ENCODE data around the gene CCNL2. TPM values are rescaled to one million over a fixed set of nuclear protein-coding genes. Genes with fewer than 3 reads are reported as not detected.

Gene CCNL2
- total and polyA plus RNA-seq, 2 of the 13 experiments (the other 11 are each of a cell fraction or from before 2014, with no cell fraction given) = 105 to 340 TPM

DNA sequence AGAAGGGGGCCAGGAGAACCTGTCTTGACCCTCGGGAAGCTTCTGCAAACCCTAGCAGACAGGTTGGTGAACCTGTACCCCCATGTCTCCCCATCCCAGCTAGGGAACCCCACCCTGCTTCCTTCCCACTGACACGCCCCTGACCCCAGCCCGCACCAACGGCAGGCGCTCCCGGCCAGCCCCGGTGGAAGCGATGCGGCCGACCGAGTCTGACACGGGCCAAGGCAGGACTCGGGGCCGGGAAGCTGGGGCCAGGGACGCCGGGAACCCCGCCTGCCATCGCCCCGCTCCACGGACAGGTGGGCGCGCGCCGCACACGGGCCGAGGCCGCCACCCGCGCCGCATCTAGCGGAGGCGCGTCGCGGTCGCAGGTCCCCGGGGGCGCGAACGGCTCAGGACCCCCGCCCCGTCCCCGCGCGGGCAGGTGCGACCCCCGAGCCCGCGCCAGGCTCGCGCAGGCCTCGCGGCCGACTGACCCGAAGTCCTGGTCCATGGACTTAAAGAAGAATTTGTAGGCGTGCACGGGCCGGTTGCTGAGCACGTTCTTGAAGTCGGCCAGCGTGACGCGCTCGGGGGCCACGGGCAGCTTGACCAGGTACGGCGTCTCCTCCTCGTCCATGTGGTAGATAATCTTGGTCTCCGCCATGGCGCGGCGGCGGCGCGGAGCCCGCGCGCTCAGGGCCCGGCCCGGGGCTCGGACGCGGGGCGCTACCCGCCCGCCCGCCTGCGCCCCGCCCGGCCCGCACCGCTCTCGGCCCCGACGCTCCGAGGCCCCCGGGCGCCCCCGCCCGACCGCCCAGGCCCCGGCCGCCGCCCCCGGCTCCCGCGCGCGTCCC lies 50.5 kb downstream of the CCNL2 start (continued):
- TF ChIP-seq, protein P1, sequence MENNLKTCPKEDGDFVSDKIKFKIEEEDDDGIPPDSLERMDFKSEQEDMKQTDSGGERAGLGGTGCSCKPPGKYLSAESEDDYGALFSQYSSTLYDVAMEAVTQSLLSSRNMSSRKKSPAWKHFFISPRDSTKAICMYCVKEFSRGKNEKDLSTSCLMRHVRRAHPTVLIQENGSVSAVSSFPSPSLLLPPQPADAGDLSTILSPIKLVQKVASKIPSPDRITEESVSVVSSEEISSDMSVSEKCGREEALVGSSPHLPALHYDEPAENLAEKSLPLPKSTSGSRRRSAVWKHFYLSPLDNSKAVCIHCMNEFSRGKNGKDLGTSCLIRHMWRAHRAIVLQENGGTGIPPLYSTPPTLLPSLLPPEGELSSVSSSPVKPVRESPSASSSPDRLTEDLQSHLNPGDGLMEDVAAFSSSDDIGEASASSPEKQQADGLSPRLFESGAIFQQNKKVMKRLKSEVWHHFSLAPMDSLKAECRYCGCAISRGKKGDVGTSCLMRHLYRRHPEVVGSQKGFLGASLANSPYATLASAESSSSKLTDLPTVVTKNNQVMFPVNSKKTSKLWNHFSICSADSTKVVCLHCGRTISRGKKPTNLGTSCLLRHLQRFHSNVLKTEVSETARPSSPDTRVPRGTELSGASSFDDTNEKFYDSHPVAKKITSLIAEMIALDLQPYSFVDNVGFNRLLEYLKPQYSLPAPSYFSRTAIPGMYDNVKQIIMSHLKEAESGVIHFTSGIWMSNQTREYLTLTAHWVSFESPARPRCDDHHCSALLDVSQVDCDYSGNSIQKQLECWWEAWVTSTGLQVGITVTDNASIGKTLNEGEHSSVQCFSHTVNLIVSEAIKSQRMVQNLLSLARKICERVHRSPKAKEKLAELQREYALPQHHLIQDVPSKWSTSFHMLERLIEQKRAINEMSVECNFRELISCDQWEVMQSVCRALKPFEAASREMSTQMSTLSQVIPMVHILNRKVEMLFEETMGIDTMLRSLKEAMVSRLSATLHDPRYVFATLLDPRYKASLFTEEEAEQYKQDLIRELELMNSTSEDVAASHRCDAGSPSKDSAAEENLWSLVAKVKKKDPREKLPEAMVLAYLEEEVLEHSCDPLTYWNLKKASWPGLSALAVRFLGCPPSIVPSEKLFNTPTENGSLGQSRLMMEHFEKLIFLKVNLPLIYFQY (CRISPR knock-in tag; IDR thresholded peaks at IDR 0.05; ENCODE audit: borderline replicate concordance) = no peak
- TF ChIP-seq ZNF512 (CRISPR knock-in tag; IDR thresholded peaks at IDR 0.05) (no peak), EEA1 (CRISPR knock-in tag; IDR thresholded peaks at IDR 0.05; ENCODE audit: borderline replicate concordance) (peak; percentile 20; the same call in 1 of the 2 replicates), MTA1 (CRISPR knock-in tag; IDR thresholded peaks at IDR 0.05; ENCODE audit: borderline replicate concordance) (peak; percentile 7; the same call in 1 of the 2 replicates), ZNF354B (CRISPR knock-in tag; IDR thresholded peaks at IDR 0.05) (no peak), ZNF660 (CRISPR knock-in tag; IDR thresholded peaks at IDR 0.05; ENCODE audit: borderline replicate concordance, low read depth) (no peak), ZNF367 (CRISPR knock-in tag; IDR thresholded peaks at IDR 0.05; ENCODE audit: borderline replicate concordance) (peak; percentile 43; the same call in 1 of the 2 replicates), PAF1 (CRISPR knock-in tag; IDR thresholded peaks at IDR 0.05) (no peak), MED1 (CRISPR knock-in tag; IDR thresholded peaks at IDR 0.05) (0 out of 2 replicates have a peak, but pooled peaks have one; percentile 26), MYC (CRISPR knock-in tag; IDR thresholded peaks at IDR 0.05; ENCODE audit: borderline replicate concordance) (0 out of 2 replicates have a peak, but pooled peaks have one; percentile 15), POGZ (CRISPR knock-in tag; IDR thresholded peaks at IDR 0.05) (no peak), FOXC1 (CRISPR knock-in tag; IDR thresholded peaks at IDR 0.05; ENCODE audit: borderline replicate concordance) (0 out of 2 replicates have a peak, but pooled peaks have one; percentile 9), YEATS4 (CRISPR knock-in tag; IDR thresholded peaks at IDR 0.05; ENCODE audit: borderline replicate concordance) (peak; percentile 30; the same call in 1 of the 2 replicates), PPARG (CRISPR knock-in tag; conservative IDR thresholded peaks at IDR 0.05) (no peak)
- TF ChIP-seq, protein P2, sequence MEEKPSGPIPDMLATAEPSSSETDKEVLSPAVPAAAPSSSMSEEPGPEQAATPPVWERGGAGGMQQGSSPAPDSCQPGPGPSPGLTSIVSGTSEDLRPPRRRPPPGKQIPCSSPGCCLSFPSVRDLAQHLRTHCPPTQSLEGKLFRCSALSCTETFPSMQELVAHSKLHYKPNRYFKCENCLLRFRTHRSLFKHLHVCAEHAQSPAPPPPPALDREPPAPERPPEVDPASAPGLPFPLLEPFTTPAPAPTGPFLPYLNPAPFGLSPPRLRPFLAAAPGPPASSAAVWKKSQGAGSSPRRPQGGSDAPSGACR (CRISPR knock-in tag; IDR thresholded peaks at IDR 0.05) = no peak
